ENCODE data around the gene PRKCE. TPM values are rescaled to one million over a fixed set of nuclear protein-coding genes. Genes with fewer than 3 reads are reported as not detected.
"Not testable (repeated sequence)": the region's sequence is repeated elsewhere in the genome, so short reads cannot be mapped to it uniquely, and the experiment has no call there.

Gene PRKCE
- total RNA-seq, 1 experiment from 2014 or later = 21.7 TPM

- H4K20me1 ChIP-seq (ENCODE audit: insufficient read depth) = no peaks in the 10 kb centered on the region
- no peak overlapping the region for H2AFZ ChIP-seq
- no peak overlapping the region for H3K27ac ChIP-seq
- BruUV-seq (replicated peaks) = no TSS peak
- no peaks in the 10 kb centered on the region for H3K9me2 ChIP-seq (ENCODE audit: insufficient read depth)
- DNase-seq = peak in 1 of 2 experiments; percentile 30
- H3K79me2 ChIP-seq (ENCODE audit: low read depth) = no peaks in the 10 kb centered on the region
- no peaks in the 10 kb centered on the region; the same call in 1 of the 2 replicates for H3K9me3 ChIP-seq (ENCODE audit: insufficient read depth, low read depth)
- H3K36me3 ChIP-seq (ENCODE audit: low read depth) = no peaks in the 10 kb centered on the region
- POLR2A ChIA-PET (ENCODE audit: unreplicated experiment) = interaction anchor here (0.7 kb wide), 1 partner anchor 152 kb away, joined by 4 read pairs; no protein-coding TSS in a partner anchor
- no peak for TF ChIP-seq EZH2 (IDR thresholded peaks at IDR 0.05; ENCODE audit: low read depth)
- TF ChIP-seq CTCF (conservative IDR thresholded peaks at IDR 0.05) = no peak
- no peak overlapping the region for H3K4me2 ChIP-seq
- intact Hi-C loops (cut with micrococcal nuclease; ENCODE audit: unreplicated experiment) = no loop called here
- H3K27me3 ChIP-seq (ENCODE audit: insufficient read depth, low read depth) = no peaks in the 10 kb centered on the region
- no peak overlapping the region for H3K4me3 ChIP-seq
- H3K4me1 ChIP-seq (replicated peaks; ENCODE audit: insufficient read depth) = no peaks in the 10 kb centered on the region
- no peaks in the 10 kb centered on the region for H3F3A ChIP-seq (ENCODE audit: insufficient read depth, low read depth)
- CTCF ChIA-PET = no interaction called here
Measured at GRCh38 chr2:46202987-46203386, 551.5 kb downstream of the PRKCE start.

GRCh38 chr2:46203636-46204035 is 552.2 kb downstream of the PRKCE start:
- H3K36me3 ChIP-seq (ENCODE audit: low read depth); H3K79me2 ChIP-seq (ENCODE audit: low read depth); H4K20me1 ChIP-seq (ENCODE audit: insufficient read depth); H2AFZ ChIP-seq; intact Hi-C loops (cut with micrococcal nuclease; ENCODE audit: unreplicated experiment); H3K9me3 ChIP-seq (ENCODE audit: insufficient read depth, low read depth); POLR2A ChIA-PET (ENCODE audit: unreplicated experiment); BruUV-seq (replicated peaks); CTCF ChIA-PET; H3K4me1 ChIP-seq (replicated peaks; ENCODE audit: insufficient read depth); H3K27ac ChIP-seq; H3K27me3 ChIP-seq (ENCODE audit: insufficient read depth, low read depth); H3K4me3 ChIP-seq; H3K9me2 ChIP-seq (ENCODE audit: insufficient read depth); H3K4me2 ChIP-seq; H3F3A ChIP-seq (ENCODE audit: insufficient read depth, low read depth): not testable (repeated sequence)
- peak in 1 of 2 experiments; percentile 30 for DNase-seq

GRCh38 chr2:46207591-46207990 is 556.1 kb downstream of the PRKCE start:
- Histone ChIP-seq H3K9me2 (ENCODE audit: insufficient read depth) (no peaks in the 10 kb centered on the region), H3K4me2 (no peak overlapping the region), H3K4me1 (replicated peaks; ENCODE audit: insufficient read depth) (no peaks in the 10 kb centered on the region), H3K4me3 (no peak overlapping the region), H2AFZ (no peak overlapping the region), H3K79me2 (ENCODE audit: low read depth) (no peaks in the 10 kb centered on the region), H3K27ac (no peak overlapping the region), H4K20me1 (ENCODE audit: insufficient read depth) (no peaks in the 10 kb centered on the region), H3K9me3 (ENCODE audit: insufficient read depth, low read depth) (peaks cover 18% of the 10 kb centered on the region), H3F3A (ENCODE audit: insufficient read depth, low read depth) (no peaks in the 10 kb centered on the region), H3K36me3 (ENCODE audit: low read depth) (no peaks in the 10 kb centered on the region), H3K27me3 (ENCODE audit: insufficient read depth, low read depth) (no peaks in the 10 kb centered on the region)
- BruUV-seq (replicated peaks) = no TSS peak
- CTCF ChIA-PET = no interaction called here
- POLR2A ChIA-PET (ENCODE audit: unreplicated experiment) = no interaction called here
- TF ChIP-seq EZH2 (IDR thresholded peaks at IDR 0.05; ENCODE audit: low read depth) (no peak), CTCF (conservative IDR thresholded peaks at IDR 0.05) (no peak)
- intact Hi-C loops (cut with micrococcal nuclease; ENCODE audit: unreplicated experiment) = no loop called here
- peak in 1 of 2 experiments; percentile 22 for DNase-seq

GRCh38 chr2:46208766-46209165 is 557.3 kb downstream of the PRKCE start:
- POLR2A ChIA-PET (ENCODE audit: unreplicated experiment) = no interaction called here
- BruUV-seq (replicated peaks) = no TSS peak
- Histone ChIP-seq H3K4me2 (no peak overlapping the region), H4K20me1 (ENCODE audit: insufficient read depth) (no peaks in the 10 kb centered on the region), H3K27me3 (ENCODE audit: insufficient read depth, low read depth) (no peaks in the 10 kb centered on the region), H3K4me3 (no peak overlapping the region), H3K36me3 (ENCODE audit: low read depth) (no peaks in the 10 kb centered on the region), H2AFZ (no peak overlapping the region), H3K9me2 (ENCODE audit: insufficient read depth) (no peaks in the 10 kb centered on the region), H3K4me1 (replicated peaks; ENCODE audit: insufficient read depth) (no peaks in the 10 kb centered on the region), H3K27ac (no peak overlapping the region), H3K79me2 (ENCODE audit: low read depth) (no peaks in the 10 kb centered on the region), H3F3A (ENCODE audit: insufficient read depth, low read depth) (no peaks in the 10 kb centered on the region), H3K9me3 (ENCODE audit: insufficient read depth, low read depth) (peaks cover 18% of the 10 kb centered on the region)
- intact Hi-C loops (cut with micrococcal nuclease; ENCODE audit: unreplicated experiment) = no loop called here
- CTCF ChIA-PET = no interaction called here
- no peak for DNase-seq
- no peak for TF ChIP-seq EZH2 (IDR thresholded peaks at IDR 0.05; ENCODE audit: low read depth)
- TF ChIP-seq CTCF (conservative IDR thresholded peaks at IDR 0.05) = no peak
